HCEC 1CT (cell line): Measurements from ENCODE around the gene LIMS3.
"Not testable (repeated sequence)": the region's sequence is repeated elsewhere in the genome, so short reads cannot be mapped to it uniquely, and the experiment has no call there.

Experiments
- DNase-seq: peaks from one replicate; pipeline ENCODE4 v3.0.0-alpha.2; 2017

LIMS3 gene, protein sequence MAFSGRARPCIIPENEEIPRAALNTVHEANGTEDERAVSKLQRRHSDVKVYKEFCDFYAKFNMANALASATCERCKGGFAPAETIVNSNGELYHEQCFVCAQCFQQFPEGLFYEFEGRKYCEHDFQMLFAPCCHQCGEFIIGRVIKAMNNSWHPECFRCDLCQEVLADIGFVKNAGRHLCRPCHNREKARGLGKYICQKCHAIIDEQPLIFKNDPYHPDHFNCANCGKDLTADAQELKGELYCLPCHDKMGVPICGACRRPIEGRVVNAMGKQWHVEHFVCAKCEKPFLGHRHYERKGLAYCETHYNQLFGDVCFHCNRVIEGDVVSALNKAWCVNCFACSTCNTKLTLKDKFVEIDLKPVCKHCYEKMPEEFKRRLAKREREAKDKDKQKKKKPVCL

DNA sequence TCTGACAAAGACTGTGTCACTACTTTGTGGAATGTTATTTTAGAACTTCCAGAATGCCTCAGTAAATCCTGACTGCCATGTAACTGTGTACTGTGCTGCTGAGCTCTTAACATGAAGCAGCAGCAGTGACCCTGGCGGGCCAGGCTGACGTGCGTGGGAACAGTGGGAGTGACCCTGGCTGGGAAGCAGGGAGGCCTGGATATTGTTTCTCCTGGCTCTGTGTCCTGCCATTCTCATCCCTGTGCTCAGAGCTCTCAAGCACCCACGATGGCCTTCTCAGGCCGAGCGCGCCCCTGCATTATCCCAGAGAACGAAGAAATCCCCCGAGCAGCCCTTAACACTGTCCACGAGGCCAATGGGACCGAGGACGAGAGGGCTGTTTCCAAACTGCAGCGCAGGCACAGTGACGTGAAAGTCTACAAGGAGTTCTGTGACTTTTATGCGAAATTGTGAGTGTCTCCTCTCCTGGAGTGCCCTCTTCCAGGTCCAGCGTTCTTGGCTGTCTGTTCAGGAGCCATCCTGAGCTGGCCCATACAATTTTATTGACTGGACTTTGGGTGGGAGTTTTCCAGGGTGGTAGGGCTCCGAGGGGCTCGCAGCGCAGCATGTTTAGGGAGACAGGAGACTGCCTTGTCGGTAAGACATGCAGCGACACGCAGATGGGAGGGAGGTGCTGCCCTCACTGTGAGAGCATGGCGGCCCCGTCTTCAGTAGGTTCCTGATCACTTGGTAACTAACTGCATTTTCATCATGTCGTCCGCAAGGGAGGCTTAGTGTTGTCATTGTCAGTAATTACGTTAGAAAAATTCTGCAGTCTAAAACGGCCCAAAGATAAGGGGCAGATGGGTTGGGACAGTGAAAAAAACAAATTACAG, at the start of gene LIMS3:
Gene LIMS3, plus strand, starts transcription at position 227 of the 875 bp plus-strand sequence. Its CDS starts 41 bp downstream, at position 268.
- DNase-seq, result not testable (repeated sequence)

DNA sequence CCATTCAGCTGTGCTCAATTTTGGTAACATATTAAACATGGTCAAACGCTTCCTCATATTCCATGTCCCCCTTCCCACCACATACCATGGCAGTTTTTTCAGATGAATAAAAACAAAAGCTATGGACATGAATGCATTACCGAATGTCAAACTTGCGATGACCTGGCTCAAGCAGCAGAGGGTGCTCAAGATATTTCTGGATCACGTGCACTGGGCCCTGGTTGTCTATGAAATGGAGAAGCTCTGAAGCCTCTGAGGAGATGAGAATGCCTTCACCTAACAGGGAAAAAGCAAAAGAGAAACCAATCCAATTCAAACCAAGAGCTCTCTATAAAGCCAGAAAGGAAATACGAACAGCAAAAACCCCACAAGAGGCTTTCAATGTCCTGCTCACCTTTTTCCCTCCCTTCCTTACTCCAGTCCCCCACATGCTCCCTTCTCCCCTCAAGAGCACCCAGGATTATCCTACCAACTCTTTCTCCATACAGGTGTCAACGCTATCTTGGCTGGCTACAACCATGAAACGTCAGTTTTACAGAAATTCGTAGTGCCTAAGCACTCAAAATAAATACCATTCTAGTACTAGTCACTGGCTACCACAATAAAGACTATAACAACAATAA, 27.2 kb upstream of the LIMS3 start:
- DNase-seq, result not testable (repeated sequence)

DNA sequence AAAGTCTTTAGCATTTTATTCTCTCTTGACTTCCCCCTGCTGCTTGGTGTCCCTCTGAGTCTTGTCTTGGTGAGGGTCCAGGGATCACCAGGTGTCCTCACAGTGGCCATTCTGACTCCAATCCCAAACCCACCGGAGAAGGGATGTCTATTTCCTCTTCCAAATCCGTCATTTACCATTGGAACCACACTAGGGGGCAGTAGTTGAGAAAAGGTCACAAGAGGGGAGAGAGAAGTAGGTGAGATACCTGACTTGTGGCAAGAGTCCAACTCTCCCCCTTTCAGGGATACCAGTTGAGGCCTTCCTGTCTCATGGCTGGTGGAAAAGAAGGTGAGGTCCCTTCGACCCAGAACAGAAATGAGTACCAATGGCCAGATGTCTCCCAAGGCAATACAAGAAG, 21.9 kb upstream of the LIMS3 start:
- not testable (repeated sequence) for DNase-seq

DNA sequence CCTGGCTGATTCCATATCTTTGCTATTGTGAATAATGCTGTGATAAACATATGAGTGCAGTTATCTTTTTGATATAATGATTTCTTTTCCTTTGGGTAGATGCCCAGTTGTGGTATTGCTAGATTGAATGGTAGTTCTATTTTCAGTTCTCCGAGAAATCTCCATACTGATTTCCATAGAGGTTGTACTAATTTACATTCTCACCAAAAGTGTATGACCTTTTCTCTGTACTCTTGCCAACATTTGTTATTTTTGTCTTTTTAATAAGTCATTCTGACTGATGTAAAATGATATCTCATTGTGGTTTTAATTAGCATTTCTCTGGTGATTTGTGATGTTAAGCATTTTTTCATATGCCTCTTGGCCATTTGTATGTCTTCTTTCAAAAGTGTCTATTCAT, 16.4 kb upstream of the LIMS3 start:
- not testable (repeated sequence) for DNase-seq

DNA sequence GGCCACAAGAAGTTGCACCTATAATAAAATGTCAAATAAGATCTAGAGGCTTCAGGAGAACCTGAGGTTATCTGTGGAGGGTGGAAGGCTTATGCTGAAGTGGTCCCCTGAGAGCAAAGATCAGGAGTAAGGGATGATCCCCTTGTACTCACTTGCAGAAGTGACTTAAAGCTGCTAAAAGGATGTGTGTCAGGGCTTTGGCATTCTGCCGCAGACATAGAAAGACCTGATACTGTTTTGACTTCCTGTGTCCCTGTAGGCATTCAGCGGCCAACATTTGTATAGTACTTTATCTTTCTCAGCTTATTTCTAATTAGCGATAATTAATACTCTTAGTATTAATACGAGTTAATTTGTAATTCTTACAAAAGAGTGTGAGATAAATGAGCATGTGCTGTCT, 10.1 kb upstream of the LIMS3 start:
- DNase-seq, result not testable (repeated sequence)

DNA sequence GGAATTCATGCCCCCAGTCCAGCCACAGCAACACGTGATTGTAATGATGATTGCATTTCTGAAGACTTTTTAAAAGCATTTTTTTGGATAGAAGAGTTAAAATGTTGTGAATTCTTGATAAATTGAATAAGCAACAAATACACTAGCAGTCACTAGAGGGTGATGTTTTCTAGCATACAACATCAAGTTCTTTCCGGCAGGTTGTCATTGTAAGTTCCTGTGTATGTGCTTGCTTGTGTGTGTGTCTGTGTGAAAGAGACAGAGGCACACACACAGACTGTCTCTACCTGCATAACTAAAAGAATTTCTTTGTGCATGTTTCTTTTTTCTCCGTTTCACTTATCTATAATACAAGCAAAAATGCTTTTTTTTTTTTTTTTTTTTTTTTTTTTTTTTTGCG, 8.6 kb upstream of the LIMS3 start:
- not testable (repeated sequence) for DNase-seq

DNA sequence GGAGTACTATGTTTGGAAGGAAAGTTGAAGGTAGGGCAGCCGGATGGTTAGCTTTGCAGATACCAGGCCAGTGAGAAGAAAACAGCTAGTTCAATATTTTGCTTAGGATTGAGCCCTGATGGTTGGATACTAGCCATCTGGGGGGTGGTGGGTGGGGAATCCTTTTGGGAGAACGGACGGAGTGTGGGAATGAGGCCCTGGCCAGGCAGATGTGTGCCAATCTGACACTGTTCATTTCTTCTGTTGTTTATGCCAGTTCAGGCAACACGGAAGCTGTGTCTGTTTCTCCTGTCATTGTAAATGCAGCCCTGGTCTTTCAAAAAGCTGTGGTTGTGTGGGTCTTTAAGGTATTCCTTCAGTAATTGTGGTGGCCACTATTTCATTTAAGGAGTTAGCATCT, 7.5 kb upstream of the LIMS3 start:
- not testable (repeated sequence) for DNase-seq

DNA sequence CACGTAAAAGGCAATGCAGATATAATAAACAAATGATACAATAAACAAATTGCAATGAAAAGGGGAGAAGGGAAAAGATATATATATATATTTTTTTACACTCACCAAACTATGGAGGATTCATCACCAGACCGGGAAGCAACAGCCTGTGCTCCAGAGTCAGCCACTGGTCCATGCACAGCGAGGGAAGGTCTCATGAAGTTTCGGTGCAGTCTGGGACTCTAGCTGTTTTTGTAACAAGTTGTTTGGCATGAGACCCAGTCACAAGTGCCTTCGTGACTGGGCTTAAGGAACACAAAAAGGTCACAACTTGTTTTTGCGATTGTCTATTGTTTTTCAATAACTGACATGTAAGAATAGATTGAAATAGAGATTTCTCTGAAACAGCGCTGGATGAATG, 4.8 kb upstream of the LIMS3 start:
- DNase-seq, result not testable (repeated sequence)

DNA sequence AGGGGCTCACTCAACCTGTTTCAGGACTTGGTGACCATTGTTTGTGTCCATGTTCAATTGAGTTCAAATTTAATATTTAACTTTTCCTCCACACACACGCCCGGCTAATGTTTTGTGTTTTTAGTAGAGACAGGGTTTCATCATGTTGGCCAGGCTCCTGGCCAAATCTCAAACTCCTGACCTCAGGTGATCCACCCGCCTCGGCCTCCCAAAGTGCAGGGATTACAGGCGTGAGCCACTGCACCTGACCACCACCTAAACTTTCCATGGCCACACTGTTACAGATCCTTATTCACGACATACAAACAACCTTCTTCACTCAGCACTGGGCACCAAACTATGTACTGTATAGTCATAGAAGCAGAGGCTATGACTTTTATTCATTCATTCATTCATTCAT, 4.3 kb upstream of the LIMS3 start:
- DNase-seq, result not testable (repeated sequence)

DNA sequence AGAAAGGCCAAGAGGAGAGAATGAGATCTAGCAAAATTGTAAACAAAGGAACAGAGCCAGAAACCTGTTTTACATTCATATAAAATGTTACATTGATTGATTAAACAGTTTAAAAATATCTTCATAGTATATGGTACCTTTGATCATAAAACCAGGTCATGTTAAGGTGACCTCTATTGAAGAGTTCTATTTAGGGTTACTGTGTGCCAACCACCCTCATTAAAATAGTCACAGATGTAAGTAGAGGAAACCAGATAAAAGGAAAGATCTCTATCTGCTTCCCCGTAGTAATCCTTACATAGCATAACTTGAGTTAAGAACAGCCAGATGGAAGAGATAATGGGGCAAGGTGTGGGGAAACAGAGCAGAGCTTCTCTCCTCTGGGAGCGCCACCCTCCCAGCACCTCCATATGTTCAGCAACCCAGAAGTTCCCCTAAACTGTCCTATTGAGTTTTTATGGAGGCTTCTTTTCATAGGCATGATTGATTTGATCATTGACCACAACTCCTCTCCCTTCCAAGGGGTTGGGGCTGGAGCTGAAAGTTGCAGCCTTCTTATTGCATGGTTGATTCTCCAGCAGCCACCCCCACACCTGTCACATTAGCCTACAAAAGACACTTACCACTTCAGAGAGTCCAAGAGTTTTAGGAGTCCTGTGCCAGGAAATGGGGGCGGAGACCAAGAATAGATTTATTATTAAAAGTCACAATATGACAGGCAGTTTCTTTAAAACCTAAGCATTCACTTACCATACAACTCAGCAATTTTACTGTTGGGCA, 3.2 kb upstream of the LIMS3 start:
- not testable (repeated sequence) for DNase-seq

DNA sequence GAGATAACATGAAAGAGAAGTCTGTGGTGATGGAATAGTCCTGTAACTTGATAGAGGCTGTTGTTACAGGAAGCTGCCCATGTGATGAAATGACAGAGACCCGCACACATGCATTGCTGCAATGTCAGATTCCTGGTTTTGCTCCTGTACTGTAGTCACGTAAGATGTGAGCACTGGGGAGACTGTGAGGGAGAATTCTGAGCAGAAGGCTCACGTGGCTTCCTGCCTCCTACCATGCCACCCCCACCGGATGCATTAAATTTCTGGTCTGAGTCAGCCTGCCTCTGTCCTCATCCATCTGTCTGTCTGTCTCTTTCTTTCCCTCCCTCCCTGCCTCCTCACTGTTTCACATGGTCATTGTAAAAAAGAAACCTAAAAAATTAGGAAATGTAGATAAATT, 2.3 kb upstream of the LIMS3 start:
- DNase-seq, result not testable (repeated sequence)

DNA sequence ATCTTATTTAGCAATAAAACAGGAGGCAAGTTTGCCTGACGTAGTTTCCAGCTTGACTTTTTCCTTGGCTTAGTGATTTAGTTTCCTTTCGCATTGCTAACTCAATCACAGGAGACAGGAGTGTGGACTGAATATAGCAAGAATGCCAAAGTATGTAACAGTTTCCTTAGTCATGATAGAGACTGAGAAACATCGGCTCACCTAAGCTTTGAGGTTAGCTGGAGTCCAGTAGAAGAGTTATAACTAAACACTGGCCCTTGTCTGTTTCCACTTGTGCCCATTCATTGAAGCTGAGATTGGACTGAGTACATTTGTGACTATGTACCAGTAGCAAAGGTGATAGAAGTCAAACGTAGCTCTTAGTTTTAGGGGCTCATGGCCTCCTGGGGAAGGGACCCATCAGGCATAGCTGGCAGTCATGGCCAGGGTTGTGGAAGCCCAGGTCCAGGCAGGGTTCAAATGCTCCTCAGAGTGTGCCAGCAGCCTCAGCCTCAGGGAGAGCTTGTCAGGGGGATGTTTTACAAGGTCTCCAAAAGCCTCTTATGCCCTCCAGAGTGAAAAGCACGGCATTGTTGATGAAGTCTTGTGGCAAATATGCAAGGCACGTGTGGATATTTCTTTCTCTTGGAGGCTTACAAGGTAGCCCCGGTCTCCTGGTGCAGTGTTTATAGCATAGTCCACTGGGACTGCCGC, 573 bp upstream of the LIMS3 start:
- not testable (repeated sequence) for DNase-seq

DNA sequence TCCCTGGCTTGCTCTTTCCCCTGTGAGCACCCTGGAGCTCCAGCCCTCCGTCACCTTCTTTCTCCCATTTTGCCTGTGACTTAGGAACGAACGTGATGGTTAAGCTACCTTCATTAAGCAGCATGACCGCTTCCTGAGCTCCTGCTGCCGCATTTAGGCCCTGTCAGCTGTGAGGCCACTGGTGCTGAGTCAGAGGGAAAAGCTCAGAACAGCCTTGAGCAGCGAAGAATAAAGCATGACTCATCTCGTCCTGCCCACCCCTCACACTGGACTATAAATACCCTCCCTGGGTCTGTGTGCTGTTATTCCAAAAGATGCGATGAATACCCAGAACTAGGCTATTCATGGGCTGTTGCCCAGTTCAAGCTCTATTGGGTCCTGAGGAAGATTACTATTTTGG, 7.3 kb downstream of the LIMS3 start:
- DNase-seq, result not testable (repeated sequence)

DNA sequence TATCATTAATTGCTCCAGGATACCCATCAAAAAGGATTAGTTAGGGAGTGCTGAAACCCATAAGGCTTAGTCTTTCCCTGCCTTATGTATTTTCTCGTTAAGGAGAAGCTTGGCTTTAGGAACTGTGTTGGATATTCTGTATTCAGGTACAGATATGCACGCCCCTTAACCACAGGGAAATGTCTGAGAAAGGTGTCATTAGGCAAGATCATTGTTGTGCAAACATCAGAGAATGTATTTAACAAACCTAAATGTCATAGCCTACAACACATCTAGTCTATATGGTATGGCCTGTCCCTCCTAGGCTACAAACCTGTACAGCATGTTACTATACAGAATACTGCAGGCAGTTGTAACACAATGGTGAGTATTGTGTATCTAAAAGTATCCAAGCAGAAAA, 10.1 kb downstream of the LIMS3 start:
- not testable (repeated sequence) for DNase-seq

DNA sequence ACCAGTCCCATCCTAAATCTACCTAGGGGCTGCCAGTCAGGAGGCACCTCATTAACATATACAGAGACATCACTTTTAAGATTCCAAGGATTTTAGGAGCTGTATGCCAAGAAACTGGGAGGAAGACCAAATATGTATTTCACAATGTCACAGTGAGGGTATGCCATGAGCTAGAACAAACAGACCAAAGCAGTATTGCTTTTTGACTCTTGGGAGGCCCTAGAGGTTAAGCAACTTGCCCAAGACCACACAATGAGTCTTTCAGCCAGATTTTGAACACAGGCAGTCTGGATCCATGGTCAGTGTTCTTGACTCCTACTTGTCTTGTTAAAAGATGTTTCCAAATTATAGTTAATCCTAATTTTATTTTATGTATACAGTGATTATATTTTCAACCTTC, 12.3 kb downstream of the LIMS3 start:
- not testable (repeated sequence) for DNase-seq

DNA sequence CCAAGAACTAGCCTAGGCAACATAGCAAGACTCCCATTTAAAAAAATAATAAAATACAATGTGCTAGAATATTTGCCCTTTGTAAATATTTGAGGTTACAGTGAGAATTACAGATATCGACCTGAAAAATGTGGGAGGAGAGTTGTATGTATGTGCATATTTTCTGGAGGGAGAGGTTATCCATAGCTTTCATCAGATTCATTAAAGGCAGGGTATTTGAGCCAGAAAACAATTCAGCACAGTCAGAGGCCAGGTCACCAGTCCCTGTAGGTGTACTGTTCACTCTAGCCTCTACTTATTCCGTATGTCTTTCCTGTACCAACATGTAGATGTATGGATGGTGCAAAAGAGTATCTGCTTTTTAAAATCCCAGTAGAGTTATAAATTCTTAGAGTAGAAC, 15.4 kb downstream of the LIMS3 start:
- DNase-seq, result not testable (repeated sequence)

DNA sequence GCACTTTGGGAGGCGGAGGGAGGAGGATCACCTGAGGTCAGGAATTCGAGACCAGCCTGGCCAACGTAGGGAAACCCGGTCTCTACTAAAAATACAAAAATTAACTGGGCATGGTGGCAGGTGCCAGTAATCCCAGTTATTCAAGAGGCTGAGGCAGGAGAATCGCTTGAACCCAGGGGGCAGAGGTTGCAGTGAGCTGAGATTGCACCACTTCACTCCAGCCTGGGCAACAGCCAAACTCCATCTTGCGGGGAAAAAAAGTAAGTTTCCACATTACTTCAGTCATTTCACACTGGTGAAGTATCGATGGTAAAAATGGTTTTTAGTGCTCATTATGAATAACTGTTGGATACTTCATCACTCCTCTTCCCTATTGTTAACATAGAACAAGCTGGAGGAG, 16.1 kb downstream of the LIMS3 start:
- DNase-seq, result not testable (repeated sequence)

DNA sequence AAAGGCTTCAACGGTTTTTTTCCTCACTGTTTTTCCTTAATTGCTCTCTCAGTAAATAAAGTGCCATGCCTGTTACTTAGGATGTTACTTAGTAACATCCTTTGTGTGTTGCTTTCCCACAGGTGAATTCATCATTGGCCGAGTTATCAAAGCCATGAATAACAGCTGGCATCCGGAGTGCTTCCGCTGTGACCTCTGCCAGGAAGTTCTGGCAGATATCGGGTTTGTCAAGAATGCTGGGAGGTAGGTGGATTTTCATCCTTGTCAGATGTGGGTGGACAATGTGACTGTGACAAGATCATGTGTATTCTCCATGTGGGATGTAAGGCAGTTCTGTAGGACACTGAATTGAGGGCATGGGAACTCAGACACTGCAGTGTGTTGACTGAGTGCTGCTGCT, 17.3 kb downstream of the LIMS3 start:
- DNase-seq, result not testable (repeated sequence)

DNA sequence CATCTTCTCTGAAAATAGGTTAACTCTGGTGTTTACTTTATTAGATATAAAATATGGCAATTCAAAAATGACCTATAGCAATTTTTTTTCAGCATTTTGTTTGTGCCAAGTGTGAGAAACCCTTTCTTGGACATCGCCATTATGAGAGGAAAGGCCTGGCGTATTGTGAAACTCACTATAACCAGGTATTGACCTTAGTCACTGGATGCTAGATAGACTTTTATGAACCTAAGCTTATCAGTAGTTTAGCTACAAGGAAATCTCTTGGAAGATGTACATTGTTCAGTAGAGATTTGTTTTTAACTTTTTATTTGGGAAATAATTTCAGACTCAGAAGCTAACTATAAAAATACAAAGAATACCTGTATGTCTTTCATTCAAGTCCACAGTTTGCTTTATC, 21.7 kb downstream of the LIMS3 start:
- not testable (repeated sequence) for DNase-seq

DNA sequence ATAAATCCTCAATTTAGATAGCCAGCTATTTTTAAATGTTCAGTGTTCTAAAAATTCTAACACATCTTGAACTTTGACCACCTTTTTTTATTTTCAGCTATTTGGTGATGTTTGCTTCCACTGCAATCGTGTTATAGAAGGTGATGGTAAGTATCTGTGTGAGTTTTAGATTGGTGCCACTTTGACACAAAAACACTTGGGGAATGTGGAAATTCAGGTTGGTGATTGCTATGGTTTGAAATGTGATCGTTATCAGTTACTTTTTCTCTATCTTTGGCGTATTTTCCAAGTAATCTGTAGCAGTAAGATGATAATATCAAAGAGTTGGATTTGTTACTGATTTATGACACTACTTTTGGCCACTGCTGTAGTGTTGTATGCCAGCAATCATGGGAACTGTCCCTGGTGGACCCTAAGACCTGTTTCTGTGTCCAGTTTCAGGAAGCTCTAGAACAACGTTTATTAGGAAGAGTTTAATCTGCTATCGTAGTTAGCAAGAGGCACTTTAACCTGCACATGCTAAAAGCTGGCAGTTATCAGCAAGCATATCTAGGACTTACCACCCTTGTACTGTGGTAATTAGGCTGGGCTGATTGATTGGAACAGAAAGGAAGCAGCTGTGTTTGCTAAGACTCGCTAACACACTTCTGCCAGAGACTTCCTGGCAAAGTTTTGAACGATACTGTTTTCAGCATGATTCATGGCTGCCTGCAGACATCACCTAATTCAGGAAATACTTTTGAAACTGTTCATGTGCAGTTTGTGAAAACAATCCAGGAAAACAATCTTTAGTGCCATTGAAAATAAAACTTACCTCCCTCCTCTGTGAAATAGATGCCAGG, 23.3 kb downstream of the LIMS3 start:
- not testable (repeated sequence) for DNase-seq

DNA sequence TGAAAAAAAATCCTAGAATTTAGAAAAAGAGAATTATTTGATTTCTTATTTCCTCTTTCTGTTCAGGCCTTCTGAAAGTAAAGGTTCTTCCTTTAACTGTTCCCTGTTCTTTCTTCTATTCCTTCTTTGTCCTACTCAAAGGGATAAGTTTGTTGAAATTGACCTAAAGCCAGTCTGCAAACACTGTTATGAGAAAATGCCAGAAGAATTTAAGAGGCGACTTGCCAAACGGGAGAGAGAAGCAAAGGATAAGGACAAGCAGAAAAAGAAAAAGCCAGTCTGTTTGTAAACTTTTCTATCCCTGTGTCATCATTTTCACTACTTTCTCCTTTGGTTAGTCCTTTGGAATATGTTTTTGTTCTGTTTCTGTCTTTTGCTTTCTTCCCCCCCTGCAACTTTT, 26.0 kb downstream of the LIMS3 start:
- not testable (repeated sequence) for DNase-seq
